HCT116 (cell line): Measurements from ENCODE around the gene MTMR12. TPM values are rescaled to one million over a fixed set of nuclear protein-coding genes. Genes with fewer than 3 reads are reported as not detected.

Source experiments
- ATAC-seq: fragments of 200-7000 bp; cut with Tn5 transposase; 2 replicates; pipeline ENCODE4 v1.9.1; 2020; ENCODE audit warnings: mild to moderate bottlenecking, moderate library complexity
- BruUV-seq: library from RNA; stranded (reverse); fragments of 400-500 nt; replicated peaks from 2 replicates; lab custom pipeline; 2021; lab: Mats Ljungman, UMichigan
- CTCF ChIA-PET: fragments of 300-600 bp; sonication (Branson Sonifier 250); formaldehyde crosslinking; loops from one replicate; lab custom pipeline; 2021; ENCODE audit warnings: antibody characterized with exemption; lab: Charles Lee
- POLR2A ChIA-PET: fragments of 300-600, 350-600 bp; sonication (Branson Sonifier 250); formaldehyde crosslinking; loops from one replicate; lab custom pipeline; 2021; ENCODE audit warnings: antibody characterized with exemption; lab: Charles Lee
- RAD21 ChIA-PET, 2 experiments: fragments of 300-600 bp; sonication (Branson Sonifier 250); formaldehyde crosslinking; loops; one replicate each; lab custom pipeline; 2023; ENCODE audit warnings: low total read pairs in 2 of 2; ENCODE audit not compliant: uncharacterized antibody in 2 of 2, unreplicated experiment in 2 of 2, low non-redundant PET in 1 of 2; lab: Charles Lee
- DNase-seq: peaks from one replicate; pipeline ENCODE4 v3.0.0-alpha.2; 2010; ENCODE audit warnings: low read depth, low spot score
- H2AFZ ChIP-seq: fragments of 200-600 bp; shearing (Covaris generic), sonication (generic); 2 replicates; pipeline ENCODE4 v1.6.1; 2017; ENCODE audit warnings: low read depth, mixed run types, mixed read lengths, antibody characterized with exemption, low read length; ENCODE audit not compliant: poor library complexity, severe bottlenecking
- H3K27ac ChIP-seq: 2 replicates; pipeline ENCODE4 v1.5.1; 2012; ENCODE audit warnings: low read depth, low read length
- H3K27me3 ChIP-seq: fragments of 200-600 bp; sonication (generic); 2 replicates; pipeline ENCODE4 v1.6.1; 2016; ENCODE audit warnings: mixed run types, low read length, mixed read lengths; ENCODE audit not compliant: insufficient read depth
- H3K36me3 ChIP-seq, 2 experiments: fragments of 200-500 bp in 1 of 2; fragments of 200-600 bp in 1 of 2; sonication (Bioruptor generic) in 1 of 2; sonication (generic) in 1 of 2; 2 replicates each; pipeline versions ENCODE4 v1.5.1 to v1.6.1; 2014 to 2016; ENCODE audit warnings: low read length in 2 of 2, inconsistent platforms in 1 of 2, mixed read lengths in 1 of 2, mixed run types in 1 of 2; ENCODE audit not compliant: insufficient read depth in 2 of 2, control insufficient read depth in 1 of 2
- H3K4me1 ChIP-seq, 2 experiments: fragments of 200-600 bp in 1 of 2; sonication (generic) in 1 of 2; 2 replicates each; pipeline versions ENCODE4 v1.5.1 to v1.6.1; 2012 to 2017; ENCODE audit warnings: low read length in 2 of 2, inconsistent platforms in 1 of 2, mild to moderate bottlenecking in 1 of 2, mixed read lengths in 1 of 2, mixed run types in 1 of 2, moderate library complexity in 1 of 2; ENCODE audit not compliant: insufficient read depth in 2 of 2, control insufficient read depth in 1 of 2
- H3K4me2 ChIP-seq: fragments of 200-600 bp; sonication (generic); 2 replicates; pipeline ENCODE4 v1.6.1; 2017; ENCODE audit warnings: mixed run types, low read length, mixed read lengths
- H3K4me3 ChIP-seq, 2 experiments: fragments of 200-600 bp in 1 of 2; sonication (generic) in 1 of 2; replicated peaks in 1 of 2; 2 replicates each; pipeline ENCODE4 v1.5.1; 2011 to 2016; ENCODE audit warnings: low read length in 2 of 2, control low read depth in 1 of 2, low read depth in 1 of 2, mild to moderate bottlenecking in 1 of 2, mixed read lengths in 1 of 2, mixed run types in 1 of 2
- H3K79me2 ChIP-seq: fragments of 200-600 bp; sonication (generic); 2 replicates; pipeline ENCODE4 v1.6.1; 2017; ENCODE audit warnings: mild to moderate bottlenecking, mixed run types, low read length, moderate library complexity, mixed read lengths; ENCODE audit not compliant: insufficient read depth
- H3K9ac ChIP-seq: fragments of 200-600 bp; sonication (generic); 2 replicates; pipeline ENCODE4 v1.6.1; 2016; ENCODE audit warnings: low read length, mixed read lengths
- H3K9me2 ChIP-seq: fragments of 200-600 bp; sonication (generic), shearing (Covaris generic); 2 replicates; pipeline ENCODE4 v1.6.1; 2017; ENCODE audit warnings: mixed run types, mild to moderate bottlenecking, moderate library complexity; ENCODE audit not compliant: insufficient read depth
- H3K9me3 ChIP-seq, 2 experiments: fragments of 200-500 bp in 1 of 2; fragments of 200-600 bp in 1 of 2; sonication (Bioruptor generic) in 1 of 2; sonication (generic) in 1 of 2; 2 replicates each; pipeline ENCODE4 v1.6.1; 2014 to 2017; ENCODE audit warnings: low read length in 2 of 2, mixed read lengths in 2 of 2, inconsistent platforms in 1 of 2, low read depth in 1 of 2, mild to moderate bottlenecking in 1 of 2, mixed run types in 1 of 2, moderate library complexity in 1 of 2; ENCODE audit not compliant: control insufficient read depth in 1 of 2, insufficient read depth in 1 of 2
- H4K20me1 ChIP-seq: fragments of 200-600 bp; sonication (generic), shearing (Covaris generic); 2 replicates; pipeline ENCODE4 v1.6.1; 2017; ENCODE audit warnings: mixed run types, mild to moderate bottlenecking, moderate library complexity; ENCODE audit not compliant: insufficient read depth
- CEBPB ChIP-seq: IDR thresholded peaks from 2 replicates; pipeline ENCODE4 v1.6.1; 2012; ENCODE audit warnings: low read depth
- CTCF ChIP-seq, 3 experiments: fragments of 200-600 bp in 1 of 3; sonication (generic) in 1 of 3; IDR thresholded peaks in 2 of 3; conservative IDR thresholded peaks in 1 of 3; 2 replicates each; pipeline ENCODE4 v1.5.1; 2012 to 2017; ENCODE audit warnings: low read depth in 2 of 3, low read length in 2 of 3, antibody characterized with exemption in 1 of 3, borderline replicate concordance in 1 of 3, control low read depth in 1 of 3, mild to moderate bottlenecking in 1 of 3, mixed read lengths in 1 of 3, mixed run types in 1 of 3, moderate library complexity in 1 of 3; ENCODE audit not compliant: insufficient read depth in 1 of 3
- EGR1 ChIP-seq: IDR thresholded peaks from 2 replicates; pipeline ENCODE4 v1.6.1; 2012; ENCODE audit warnings: low read depth
- ELF1 ChIP-seq: IDR thresholded peaks from 2 replicates; pipeline ENCODE4 v1.6.1; 2012; ENCODE audit warnings: low read depth, borderline replicate concordance
- EZH2 ChIP-seq: fragments of 200-600 bp; sonication (generic); IDR thresholded peaks from 2 replicates; pipeline ENCODE4 v1.6.1; 2017; ENCODE audit warnings: antibody characterized with exemption, mixed run types
- FOSL1 ChIP-seq: IDR thresholded peaks from 2 replicates; pipeline ENCODE4 v1.6.1; 2012; ENCODE audit warnings: low read depth
- MAX ChIP-seq: IDR thresholded peaks from 2 replicates; pipeline ENCODE4 v1.6.1; 2012
- POLR2A ChIP-seq: IDR thresholded peaks from 2 replicates; pipeline ENCODE4 v1.7.0; 2011; ENCODE audit warnings: borderline replicate concordance; ENCODE audit not compliant: insufficient read depth, insufficient read length; ENCODE audit errors: extremely low read depth
- POLR2AphosphoS5 ChIP-seq: IDR thresholded peaks from 2 replicates; pipeline ENCODE4 v1.6.1; 2011; ENCODE audit warnings: mild to moderate bottlenecking, low read depth, low read length, moderate library complexity
- RAD21 ChIP-seq: IDR thresholded peaks from 2 replicates; pipeline ENCODE4 v1.6.1; 2012; ENCODE audit warnings: low read depth, mild to moderate bottlenecking
- SP1 ChIP-seq: IDR thresholded peaks from 2 replicates; pipeline ENCODE4 v1.6.1; 2012; ENCODE audit warnings: low read depth
- SRF ChIP-seq: IDR thresholded peaks from 2 replicates; pipeline ENCODE4 v1.6.1; 2012; ENCODE audit warnings: low read depth
- TCF7L2 ChIP-seq: IDR thresholded peaks from 2 replicates; pipeline ENCODE4 v1.7.0; 2011; ENCODE audit warnings: borderline replicate concordance, inconsistent platforms; ENCODE audit not compliant: insufficient read depth, insufficient read length; ENCODE audit errors: extremely low read depth
- YY1 ChIP-seq: IDR thresholded peaks from 2 replicates; pipeline ENCODE4 v1.6.1; 2011; ENCODE audit warnings: low read length, low read depth, moderate library complexity, mild to moderate bottlenecking; ENCODE audit not compliant: insufficient replicate concordance; ENCODE audit errors: extremely low read depth
- ZFX ChIP-seq: fragments of 450-650 bp; IDR thresholded peaks from 2 replicates; pipeline ENCODE4 v1.6.1; 2017
- intact Hi-C: fragments of 100-400 bp; cut with micrococcal nuclease; formaldehyde crosslinking; loops from 2 replicates; pipeline ENCODE4 v1.10.0; 2022
- total RNA-seq: library from RNA; stranded (reverse); gene quantifications from one replicate; pipeline ENCODE4 v1.2.1, GENCODE V29; 2021; ENCODE audit not compliant: unreplicated experiment
- TF ChIP-seq, protein P1 (sequence below): IDR thresholded peaks from 2 replicates; pipeline ENCODE4 v1.6.1; 2011; ENCODE audit warnings: mild to moderate bottlenecking, low read length, moderate library complexity; ENCODE audit not compliant: insufficient replicate concordance; ENCODE audit errors: extremely low read depth
- TF ChIP-seq, protein P2 (sequence below): IDR thresholded peaks from 2 replicates; pipeline ENCODE4 v1.6.1; 2012; ENCODE audit warnings: low read depth

The MTMR12 gene
- total RNA-seq, 1 experiment from 2014 or later, result 27.3 TPM

- H3K36me3 ChIP-seq, result no peaks in the 10 kb centered on the region; a peak in 1 of 4 replicates
- no peak for DNase-seq
- POLR2A ChIA-PET, result no interaction called here
- no peaks in the 10 kb centered on the region for H3K79me2 ChIP-seq
- no peak overlapping the region for H3K27ac ChIP-seq
- peaks cover 17 to 29% of the 10 kb centered on the region in 2 experiments for H3K4me1 ChIP-seq
- no peak for ATAC-seq
- H4K20me1 ChIP-seq, result no peaks in the 10 kb centered on the region
- no peak for TF ChIP-seq ZFX
- TF ChIP-seq EGR1, result no peak
- TF ChIP-seq, protein P1, sequence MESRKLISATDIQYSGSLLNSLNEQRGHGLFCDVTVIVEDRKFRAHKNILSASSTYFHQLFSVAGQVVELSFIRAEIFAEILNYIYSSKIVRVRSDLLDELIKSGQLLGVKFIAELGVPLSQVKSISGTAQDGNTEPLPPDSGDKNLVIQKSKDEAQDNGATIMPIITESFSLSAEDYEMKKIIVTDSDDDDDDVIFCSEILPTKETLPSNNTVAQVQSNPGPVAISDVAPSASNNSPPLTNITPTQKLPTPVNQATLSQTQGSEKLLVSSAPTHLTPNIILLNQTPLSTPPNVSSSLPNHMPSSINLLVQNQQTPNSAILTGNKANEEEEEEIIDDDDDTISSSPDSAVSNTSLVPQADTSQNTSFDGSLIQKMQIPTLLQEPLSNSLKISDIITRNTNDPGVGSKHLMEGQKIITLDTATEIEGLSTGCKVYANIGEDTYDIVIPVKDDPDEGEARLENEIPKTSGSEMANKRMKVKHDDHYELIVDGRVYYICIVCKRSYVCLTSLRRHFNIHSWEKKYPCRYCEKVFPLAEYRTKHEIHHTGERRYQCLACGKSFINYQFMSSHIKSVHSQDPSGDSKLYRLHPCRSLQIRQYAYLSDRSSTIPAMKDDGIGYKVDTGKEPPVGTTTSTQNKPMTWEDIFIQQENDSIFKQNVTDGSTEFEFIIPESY, result no peak
- TF ChIP-seq, protein P2, sequence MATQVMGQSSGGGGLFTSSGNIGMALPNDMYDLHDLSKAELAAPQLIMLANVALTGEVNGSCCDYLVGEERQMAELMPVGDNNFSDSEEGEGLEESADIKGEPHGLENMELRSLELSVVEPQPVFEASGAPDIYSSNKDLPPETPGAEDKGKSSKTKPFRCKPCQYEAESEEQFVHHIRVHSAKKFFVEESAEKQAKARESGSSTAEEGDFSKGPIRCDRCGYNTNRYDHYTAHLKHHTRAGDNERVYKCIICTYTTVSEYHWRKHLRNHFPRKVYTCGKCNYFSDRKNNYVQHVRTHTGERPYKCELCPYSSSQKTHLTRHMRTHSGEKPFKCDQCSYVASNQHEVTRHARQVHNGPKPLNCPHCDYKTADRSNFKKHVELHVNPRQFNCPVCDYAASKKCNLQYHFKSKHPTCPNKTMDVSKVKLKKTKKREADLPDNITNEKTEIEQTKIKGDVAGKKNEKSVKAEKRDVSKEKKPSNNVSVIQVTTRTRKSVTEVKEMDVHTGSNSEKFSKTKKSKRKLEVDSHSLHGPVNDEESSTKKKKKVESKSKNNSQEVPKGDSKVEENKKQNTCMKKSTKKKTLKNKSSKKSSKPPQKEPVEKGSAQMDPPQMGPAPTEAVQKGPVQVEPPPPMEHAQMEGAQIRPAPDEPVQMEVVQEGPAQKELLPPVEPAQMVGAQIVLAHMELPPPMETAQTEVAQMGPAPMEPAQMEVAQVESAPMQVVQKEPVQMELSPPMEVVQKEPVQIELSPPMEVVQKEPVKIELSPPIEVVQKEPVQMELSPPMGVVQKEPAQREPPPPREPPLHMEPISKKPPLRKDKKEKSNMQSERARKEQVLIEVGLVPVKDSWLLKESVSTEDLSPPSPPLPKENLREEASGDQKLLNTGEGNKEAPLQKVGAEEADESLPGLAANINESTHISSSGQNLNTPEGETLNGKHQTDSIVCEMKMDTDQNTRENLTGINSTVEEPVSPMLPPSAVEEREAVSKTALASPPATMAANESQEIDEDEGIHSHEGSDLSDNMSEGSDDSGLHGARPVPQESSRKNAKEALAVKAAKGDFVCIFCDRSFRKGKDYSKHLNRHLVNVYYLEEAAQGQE, result no peak
- no peak for TF ChIP-seq CEBPB
- no peak for TF ChIP-seq POLR2AphosphoS5
- no peak for TF ChIP-seq FOSL1
- no peak for TF ChIP-seq RAD21
- no peak for TF ChIP-seq EZH2
- no peak for TF ChIP-seq MAX
- no peak for TF ChIP-seq TCF7L2
- TF ChIP-seq SRF, result no peak
- no peak for TF ChIP-seq POLR2A
- TF ChIP-seq ELF1, result no peak
- no peak for TF ChIP-seq SP1
- no peak for TF ChIP-seq CTCF (IDR thresholded peaks at IDR 0.05 in 2 of 3, conservative IDR thresholded peaks at IDR 0.05 in 1 of 3; ENCODE audit: borderline replicate concordance in 1 of 3, insufficient read depth in 1 of 3, low read depth in 2 of 3, low read length in 2 of 3)
- TF ChIP-seq YY1, result no peak
- TF ChIP-seq, all 23 proteins: peak for 0
- H2AFZ ChIP-seq, result no peak overlapping the region
- no peaks in the 10 kb centered on the region for H3K27me3 ChIP-seq
- H3K4me3 ChIP-seq, result no peak overlapping the region
- ChIA-PET RAD21 (no interaction called here), CTCF (no interaction called here)
- intact Hi-C loops, result no loop called here
- H3K4me2 ChIP-seq, result 0 out of 2 replicates have a peak overlapping the region, but pooled peaks have one; percentile 4
- no peaks in the 10 kb centered on the region for H3K9me3 ChIP-seq
- no peaks in the 10 kb centered on the region for H3K9me2 ChIP-seq
- no peak overlapping the region for H3K9ac ChIP-seq
- BruUV-seq, result no TSS peak
These were observed 87.3 kb downstream of the MTMR12 start for GRCh38 chr5:32225445-32225844.
